HG02759 (cell line): ENCODE results near the gene HSPE1.
"Not testable (repeated sequence)": the region's sequence is repeated elsewhere in the genome, so short reads cannot be mapped to it uniquely, and the experiment has no call there.

Experiments
- ATAC-seq: cut with Tn5 transposase; IDR thresholded peaks from one replicate; pipeline ENCODE4 v1.9.1; 2021; ENCODE audit warnings: mild to moderate bottlenecking, moderate library complexity; ENCODE audit not compliant: unreplicated experiment

HSPE1 gene

GRCh38 chr2:197498235-197498936 lies 1.8 kb upstream of the HSPE1 start:
- ATAC-seq = no peak

GRCh38 chr2:197498937-197499593 lies 1.1 kb upstream of the HSPE1 start:
- peak; percentile 18 for ATAC-seq

GRCh38 chr2:197500503-197501131 lies 438 bp downstream of the HSPE1 start:
- ATAC-seq = peak; percentile 4

GRCh38 chr2:197502201-197502600 lies 2.0 kb downstream of the HSPE1 start:
- ATAC-seq = no peak

- ATAC-seq = no peak
These were observed 2.5 kb downstream of the HSPE1 start for GRCh38 chr2:197502685-197503084.

GRCh38 chr2:197504000-197504399 lies 3.8 kb downstream of the HSPE1 start:
- ATAC-seq = no peak

- no peak for ATAC-seq
These were observed 4.3 kb downstream of the HSPE1 start for GRCh38 chr2:197504512-197504911.

GRCh38 chr2:197506658-197507057 lies 6.5 kb downstream of the HSPE1 start:
- ATAC-seq = no peak

- ATAC-seq = no peak
These were observed 13.7 kb downstream of the HSPE1 start for GRCh38 chr2:197513915-197514314.

GRCh38 chr2:197514754-197515153 lies 14.6 kb downstream of the HSPE1 start:
- ATAC-seq = no peak

GRCh38 chr2:197515315-197515738 lies 15.1 kb downstream of the HSPE1 start:
- ATAC-seq = peak; percentile 1

GRCh38 chr2:197515739-197516392 lies 15.7 kb downstream of the HSPE1 start, which contains the start of gene MOB4:
Gene MOB4 (plus strand): TSS chr2:197516066. CDS start chr2:197516087, 21 bp downstream.
- peak; percentile 95 for ATAC-seq

- ATAC-seq = peak; percentile 8
These were observed 16.2 kb downstream of the HSPE1 start for GRCh38 chr2:197516393-197516761.

- ATAC-seq = no peak
These were observed 17.0 kb downstream of the HSPE1 start for GRCh38 chr2:197517150-197517549.

GRCh38 chr2:197538412-197538811 lies 38.2 kb downstream of the HSPE1 start:
- no peak for ATAC-seq

GRCh38 chr2:197539734-197540133 lies 39.6 kb downstream of the HSPE1 start:
- no peak for ATAC-seq

GRCh38 chr2:197543206-197543605 lies 43.0 kb downstream of the HSPE1 start:
- no peak for ATAC-seq

- ATAC-seq = no peak
These were observed 47.2 kb downstream of the HSPE1 start for GRCh38 chr2:197547163-197547900.

GRCh38 chr2:197548582-197548981 lies 48.4 kb downstream of the HSPE1 start:
- ATAC-seq = no peak

- not testable (repeated sequence) for ATAC-seq
These were observed 51.1 kb downstream of the HSPE1 start for GRCh38 chr2:197551260-197551659.
